Ureter (tissue), 1 donor: ENCODE measurements around the gene RAB20. TPM values are rescaled to one million over a fixed set of nuclear protein-coding genes. Genes with fewer than 3 reads are reported as not detected.
"Not testable (repeated sequence)": the region's sequence is repeated elsewhere in the genome, so short reads cannot be mapped to it uniquely, and the experiment has no call there.

Source experiments
- DNase-seq: peaks from one replicate; pipeline ENCODE4 v3.0.0-alpha.2; 2020; ENCODE audit warnings: low spot score
- total RNA-seq: library from RNA; stranded (reverse); gene quantifications from one replicate; pipeline ENCODE4 v1.2.4, GENCODE V29; 2023
- donor health status: DM: yes; HTN: yes; CAD: no.

Gene RAB20
- total RNA-seq, 1 donor from 2014 or later: 35.4 TPM

GRCh38 chr13:110492679-110493593 is 68.6 kb downstream of the RAB20 start:
- DNase-seq: no peak

- DNase-seq: no peak
Measured at GRCh38 chr13:110491869-110492678, 69.4 kb downstream of the RAB20 start.

- DNase-seq: no peak
Measured at GRCh38 chr13:110490009-110490770, 71.3 kb downstream of the RAB20 start.

GRCh38 chr13:110486880-110487279 is 74.6 kb downstream of the RAB20 start:
- DNase-seq: not testable (repeated sequence)

GRCh38 chr13:110486061-110486715 is 75.3 kb downstream of the RAB20 start:
- no peak for DNase-seq

- DNase-seq: no peak
Measured at GRCh38 chr13:110485604-110486003, 75.9 kb downstream of the RAB20 start.

DNA sequence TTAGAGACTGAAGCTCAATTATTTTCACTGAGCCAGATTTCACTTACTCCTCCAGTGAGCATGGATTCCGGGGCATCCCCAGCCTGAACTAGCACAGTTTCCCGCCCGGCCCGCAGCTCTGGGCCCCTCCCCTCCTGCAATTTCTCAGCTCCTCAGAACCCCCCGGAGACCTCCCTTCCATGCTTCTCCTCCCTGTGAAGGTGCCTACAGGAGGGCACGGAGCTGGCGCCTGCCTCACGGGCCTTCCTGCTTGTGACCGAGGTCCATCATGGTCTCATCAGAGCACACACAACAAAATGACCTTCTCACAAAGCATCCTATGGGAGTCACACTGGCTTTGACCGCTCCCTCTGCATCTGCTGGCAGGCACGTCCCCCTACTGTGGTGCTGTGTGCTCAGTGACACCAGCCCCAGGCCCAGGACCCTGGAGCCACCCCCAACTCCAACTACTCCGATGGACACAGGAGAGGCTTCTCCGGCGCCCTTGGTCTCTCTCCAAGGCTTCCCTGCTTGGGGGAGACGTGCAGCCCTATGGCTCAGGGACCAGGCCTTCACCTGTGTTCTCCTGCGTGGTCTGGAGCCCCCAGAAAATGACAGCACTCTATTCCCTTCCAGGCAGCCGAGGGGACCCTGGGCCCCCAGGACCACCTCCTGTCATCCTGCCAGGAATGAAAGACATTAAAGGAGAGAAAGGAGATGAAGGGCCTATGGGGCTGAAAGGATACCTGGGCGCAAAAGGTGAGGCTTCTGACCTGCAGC is 77.1 kb downstream of the RAB20 start:
- no peak for DNase-seq

DNA sequence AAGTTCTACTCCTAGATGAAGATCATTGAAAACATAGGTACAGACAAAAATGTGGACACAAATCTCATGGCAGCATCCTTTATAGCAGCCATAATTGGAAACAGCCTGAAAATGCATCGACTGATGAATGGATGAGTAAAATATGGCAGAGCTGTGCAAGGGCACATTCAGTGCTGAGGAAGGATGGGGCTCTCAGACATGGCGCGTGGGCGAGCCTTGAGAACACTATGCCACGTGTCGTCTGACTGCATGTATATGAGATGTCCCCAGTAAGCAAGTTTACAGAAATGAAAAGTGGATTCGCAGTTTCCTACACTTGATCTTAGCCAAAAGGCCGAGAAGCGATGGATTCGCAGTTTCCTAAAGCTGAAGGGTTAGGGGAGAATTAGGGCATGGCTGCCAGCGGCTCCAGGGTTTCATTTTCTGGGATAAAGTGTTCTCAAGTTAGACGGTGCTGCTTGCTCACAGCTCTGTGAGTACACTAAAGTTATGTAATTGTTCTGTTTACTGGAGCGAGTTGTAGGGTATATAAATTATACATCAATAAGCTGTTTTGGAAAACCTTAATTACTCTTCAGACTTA is 78.0 kb downstream of the RAB20 start:
- no peak for DNase-seq

- DNase-seq: no peak
Measured at GRCh38 chr13:110480161-110480560, 81.4 kb downstream of the RAB20 start.

- DNase-seq: no peak
Measured at GRCh38 chr13:110479648-110480047, 81.9 kb downstream of the RAB20 start.

DNA sequence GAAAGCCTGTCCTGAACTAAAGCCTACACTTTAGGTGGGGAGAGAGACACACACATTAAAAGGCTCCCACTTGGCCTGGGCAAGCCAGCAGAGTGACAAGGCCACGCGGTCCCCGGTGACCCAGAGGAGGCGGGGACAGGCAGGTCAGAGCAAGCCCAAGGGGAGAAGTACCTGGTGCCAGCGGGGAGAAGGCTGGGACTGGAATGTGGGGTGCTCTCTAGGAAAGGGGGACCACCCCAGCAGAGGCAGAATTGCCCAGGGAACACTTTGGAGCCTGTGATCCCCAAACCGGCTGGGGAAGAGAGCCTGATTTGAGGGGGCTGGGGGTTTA is 82.3 kb downstream of the RAB20 start:
- DNase-seq: no peak

DNA sequence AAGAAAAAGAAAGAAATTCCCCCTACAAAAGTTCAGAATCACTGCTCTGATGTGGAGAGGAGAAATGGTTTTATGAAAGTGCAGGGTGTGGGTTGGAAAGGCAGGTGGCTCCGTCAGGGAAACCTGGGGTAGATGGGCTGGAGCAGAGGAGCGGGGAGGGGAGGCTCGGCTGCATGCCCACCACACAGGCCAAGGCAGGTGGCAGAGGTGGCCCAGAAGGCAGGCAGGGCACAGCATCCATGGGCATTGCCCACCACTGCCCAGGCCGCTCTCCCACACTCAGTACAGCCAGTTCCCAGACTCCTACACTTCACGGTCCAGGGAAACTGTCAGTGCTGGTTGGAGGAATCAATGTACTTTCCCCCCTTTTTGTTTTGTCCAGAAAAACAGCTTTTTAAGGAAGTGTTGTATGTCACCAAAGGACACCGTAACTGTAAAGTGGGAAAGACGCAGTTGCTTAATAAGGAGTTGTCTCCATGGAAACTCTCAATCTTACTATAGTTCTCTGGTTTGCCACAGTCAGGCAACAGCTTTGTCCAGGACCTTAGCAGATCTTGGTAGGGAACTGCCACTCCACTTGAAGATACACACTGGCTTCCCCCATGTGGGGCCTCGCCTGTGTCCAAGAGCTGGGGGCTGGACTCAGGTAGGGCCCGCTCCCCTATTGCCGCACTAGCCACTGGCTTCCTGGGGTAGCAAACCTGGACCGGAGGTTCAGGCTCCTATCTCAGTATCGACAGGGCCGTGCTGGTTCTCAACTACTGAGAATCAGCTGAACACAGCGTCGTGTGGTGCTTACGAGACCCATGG is 82.9 kb downstream of the RAB20 start:
- no peak for DNase-seq

DNA sequence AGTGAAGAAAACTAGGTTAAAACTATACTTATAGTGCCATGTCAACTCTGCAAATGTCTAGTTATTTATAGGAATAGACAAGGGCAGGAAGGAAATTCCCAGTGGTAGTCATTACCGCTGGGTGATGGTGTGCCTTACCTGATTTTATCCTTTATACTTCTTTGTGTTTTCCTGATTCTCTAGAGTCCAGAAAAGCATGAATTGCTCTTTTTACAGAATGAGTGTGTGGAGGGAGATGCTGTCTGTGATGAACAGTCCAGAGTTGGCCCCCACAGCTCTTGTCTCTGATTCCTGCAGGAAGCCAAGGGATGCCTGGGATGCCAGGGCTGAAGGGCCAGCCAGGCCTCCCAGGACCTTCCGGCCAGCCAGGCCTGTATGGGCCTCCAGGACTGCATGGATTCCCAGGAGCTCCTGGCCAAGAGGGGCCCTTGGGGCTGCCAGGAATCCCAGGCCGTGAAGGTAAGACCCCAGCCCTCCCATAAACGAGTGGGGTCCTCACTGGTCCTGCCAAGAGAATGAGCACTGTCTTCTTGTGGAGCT is 83.7 kb downstream of the RAB20 start:
- DNase-seq: no peak

GRCh38 chr13:110476220-110476617 is 85.3 kb downstream of the RAB20 start:
- DNase-seq: no peak

- DNase-seq: no peak
Measured at GRCh38 chr13:110475550-110476219, 85.8 kb downstream of the RAB20 start.

DNA sequence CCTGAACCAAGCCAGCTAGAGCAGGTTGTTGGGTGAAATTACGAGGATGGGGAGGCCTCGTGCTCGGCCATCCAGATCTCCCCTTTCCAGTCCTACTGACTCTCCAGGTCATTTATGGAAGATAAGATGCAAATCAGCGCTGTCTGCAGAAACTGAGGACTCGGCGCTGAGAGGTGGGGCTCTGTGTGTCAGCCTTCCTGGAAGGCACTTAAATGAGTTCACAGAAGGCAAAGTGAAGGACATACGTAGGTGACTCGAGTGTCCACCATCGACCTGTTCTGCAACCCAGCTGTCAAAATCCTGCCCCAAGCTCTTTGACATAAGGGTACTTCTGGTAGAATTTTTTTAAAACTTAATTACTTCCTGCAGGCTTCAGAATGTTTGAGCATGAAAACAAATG is 86.4 kb downstream of the RAB20 start:
- DNase-seq: no peak

DNA sequence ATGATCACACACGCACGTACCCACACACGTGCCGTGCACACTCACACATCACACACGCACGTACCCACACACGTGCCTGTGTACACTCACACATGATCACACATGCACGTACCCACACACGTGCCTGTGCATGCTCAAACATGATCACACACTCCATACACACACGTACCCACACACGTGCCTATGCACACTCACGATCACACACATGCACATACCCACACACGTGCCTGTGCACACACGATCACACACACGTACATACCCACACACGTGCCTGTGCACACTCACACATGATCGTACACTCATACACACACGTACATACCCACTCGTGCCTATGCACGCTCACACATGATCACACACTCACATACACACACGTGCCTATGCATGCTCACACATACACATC is 86.8 kb downstream of the RAB20 start:
- no peak for DNase-seq
